ENCODE results near the gene TSPAN14.

The TSPAN14 gene

GRCh38 chr10:80553436-80553835, 99.3 kb downstream of the TSPAN14 start:
- DNase-seq: no peak

- no peak for DNase-seq
Observed at GRCh38 chr10:80554050-80554449, 99.9 kb downstream of the TSPAN14 start.

GRCh38 chr10:80555415-80555814, 101.3 kb downstream of the TSPAN14 start:
- DNase-seq: no peak

GRCh38 chr10:80561950-80562349, 107.8 kb downstream of the TSPAN14 start:
- no peak for DNase-seq

GRCh38 chr10:80567292-80567691, 113.2 kb downstream of the TSPAN14 start:
- DNase-seq: no peak

- no peak for DNase-seq
Observed at GRCh38 chr10:80569131-80569895, 115.2 kb downstream of the TSPAN14 start.

GRCh38 chr10:80571352-80571751, 117.2 kb downstream of the TSPAN14 start:
- no peak for DNase-seq

- DNase-seq: peak; percentile 15
Observed at GRCh38 chr10:80579181-80579763, 125.2 kb downstream of the TSPAN14 start.

- DNase-seq: no peak
Observed at GRCh38 chr10:80579849-80580637, 125.9 kb downstream of the TSPAN14 start.

- peak; percentile 28 for DNase-seq
Observed at GRCh38 chr10:80580638-80581468, 126.7 kb downstream of the TSPAN14 start.

- DNase-seq: no peak
Observed at GRCh38 chr10:80581469-80581835, 127.3 kb downstream of the TSPAN14 start.

GRCh38 chr10:80582286-80582960, 128.3 kb downstream of the TSPAN14 start:
- no peak for DNase-seq

Measured in suppressor macrophage treated with lipopolysaccharide for 4 hours (primary cell).